Measurements from ENCODE around the gene SLC38A4.

The SLC38A4 gene

DNA sequence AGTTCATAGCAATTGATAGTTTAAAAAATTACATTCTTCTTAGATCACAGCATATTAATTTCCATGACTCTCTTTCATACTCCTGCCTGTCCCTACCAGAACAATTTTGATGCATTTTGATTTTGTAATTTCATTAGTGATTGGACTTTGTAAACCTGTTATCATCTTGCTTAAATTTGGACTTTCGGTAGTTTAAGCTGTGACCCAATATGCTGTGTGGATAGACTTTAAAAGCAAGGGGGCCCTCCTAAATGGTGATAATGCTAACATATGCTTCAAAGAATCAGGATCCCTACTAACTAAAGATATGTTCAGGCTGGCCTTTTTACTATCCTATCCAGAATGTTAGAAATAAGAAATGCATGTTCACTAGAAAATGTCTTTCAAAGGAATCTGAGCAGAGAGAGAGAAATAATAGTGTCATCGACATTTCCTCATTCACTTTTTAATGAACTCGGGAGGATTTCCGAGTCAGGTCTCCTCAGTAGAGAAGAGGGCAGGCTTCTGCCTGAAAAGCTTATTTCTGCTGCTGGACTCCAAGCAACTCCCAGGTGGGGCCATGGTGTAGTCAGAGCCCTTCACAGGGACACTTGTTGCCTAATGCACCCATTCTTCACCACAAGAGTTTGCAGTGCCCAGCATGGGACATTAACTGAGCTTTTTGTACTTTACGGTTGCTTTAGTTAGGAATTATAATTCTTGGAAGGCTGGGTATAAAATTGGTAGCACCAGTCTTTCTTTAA is 16.7 kb downstream of the SLC38A4 start:
- Histone ChIP-seq H3K9ac (ENCODE audit: low read depth, low read length) (no peak overlapping the region), H3K4me1 (ENCODE audit: insufficient read depth, low read length) (peaks cover 3% of the 10 kb centered on the region; the same call in 1 of the 2 replicates), H4K20me1 (ENCODE audit: insufficient read depth, low read length) (no peaks in the 10 kb centered on the region), H3K36me3 (ENCODE audit: insufficient read depth, low read length) (no peaks in the 10 kb centered on the region), H2AFZ (ENCODE audit: low read depth, low read length) (no peak overlapping the region), H3K27me3 (ENCODE audit: insufficient read depth, low read length, poor library complexity) (no peaks in the 10 kb centered on the region), H3K4me2 (ENCODE audit: insufficient read depth, low read length) (no peak overlapping the region), H3K9me3 (ENCODE audit: insufficient read depth, low read length, severe bottlenecking) (no peaks in the 10 kb centered on the region), H3K79me2 (ENCODE audit: insufficient read depth, low read length) (no peaks in the 10 kb centered on the region), H3K4me3 (ENCODE audit: low read depth in 1 of 2, low read length in 2 of 2) (no peak overlapping the region), H3K27ac (ENCODE audit: low read length) (no peak overlapping the region)
- no peak for ATAC-seq (ENCODE audit: insufficient read depth, low read depth)
- TF ChIP-seq, protein P1, sequence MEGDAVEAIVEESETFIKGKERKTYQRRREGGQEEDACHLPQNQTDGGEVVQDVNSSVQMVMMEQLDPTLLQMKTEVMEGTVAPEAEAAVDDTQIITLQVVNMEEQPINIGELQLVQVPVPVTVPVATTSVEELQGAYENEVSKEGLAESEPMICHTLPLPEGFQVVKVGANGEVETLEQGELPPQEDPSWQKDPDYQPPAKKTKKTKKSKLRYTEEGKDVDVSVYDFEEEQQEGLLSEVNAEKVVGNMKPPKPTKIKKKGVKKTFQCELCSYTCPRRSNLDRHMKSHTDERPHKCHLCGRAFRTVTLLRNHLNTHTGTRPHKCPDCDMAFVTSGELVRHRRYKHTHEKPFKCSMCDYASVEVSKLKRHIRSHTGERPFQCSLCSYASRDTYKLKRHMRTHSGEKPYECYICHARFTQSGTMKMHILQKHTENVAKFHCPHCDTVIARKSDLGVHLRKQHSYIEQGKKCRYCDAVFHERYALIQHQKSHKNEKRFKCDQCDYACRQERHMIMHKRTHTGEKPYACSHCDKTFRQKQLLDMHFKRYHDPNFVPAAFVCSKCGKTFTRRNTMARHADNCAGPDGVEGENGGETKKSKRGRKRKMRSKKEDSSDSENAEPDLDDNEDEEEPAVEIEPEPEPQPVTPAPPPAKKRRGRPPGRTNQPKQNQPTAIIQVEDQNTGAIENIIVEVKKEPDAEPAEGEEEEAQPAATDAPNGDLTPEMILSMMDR (IDR thresholded peaks at IDR 0.05; ENCODE audit: borderline replicate concordance, extremely low read depth, low read length, poor library complexity, severe bottlenecking), result no peak
- TF ChIP-seq EZH2 (IDR thresholded peaks at IDR 0.05; ENCODE audit: borderline replicate concordance, low read depth, low read length, severe bottlenecking), result no peak
- no peak for DNase-seq

DNA sequence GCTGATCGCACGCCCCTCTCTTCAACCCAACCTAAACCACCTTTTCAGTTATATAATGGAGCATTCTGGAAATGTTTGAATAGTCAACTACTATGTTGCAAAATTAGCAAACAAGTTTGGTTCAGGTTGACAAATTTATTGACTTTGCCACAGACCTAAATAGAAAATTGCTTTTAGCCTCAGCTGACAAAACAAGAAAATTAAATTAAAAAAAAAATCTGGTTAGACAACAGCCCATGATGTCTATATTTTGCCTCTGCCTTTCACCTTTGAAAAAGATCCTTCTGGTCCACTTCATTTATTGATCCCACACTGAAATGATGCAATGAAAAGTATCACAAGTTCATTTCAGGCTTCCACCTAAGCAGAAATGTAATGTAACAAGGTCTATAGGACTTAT is 17.5 kb downstream of the SLC38A4 start:
- H3K4me3 ChIP-seq (ENCODE audit: low read depth in 1 of 2, low read length in 2 of 2), result no peak overlapping the region
- H3K27me3 ChIP-seq (ENCODE audit: insufficient read depth, low read length, poor library complexity), result no peaks in the 10 kb centered on the region
- ATAC-seq (ENCODE audit: insufficient read depth, low read depth) (no peak), DNase-seq (no peak)
- no peak overlapping the region for H3K9ac ChIP-seq (ENCODE audit: low read depth, low read length)
- no peak overlapping the region for H3K27ac ChIP-seq (ENCODE audit: low read length)
- H3K9me3 ChIP-seq (ENCODE audit: insufficient read depth, low read length, severe bottlenecking), result no peaks in the 10 kb centered on the region
- H3K36me3 ChIP-seq (ENCODE audit: insufficient read depth, low read length), result no peaks in the 10 kb centered on the region
- H3K4me2 ChIP-seq (ENCODE audit: insufficient read depth, low read length), result no peak overlapping the region
- TF ChIP-seq, protein P1 (IDR thresholded peaks at IDR 0.05; ENCODE audit: borderline replicate concordance, extremely low read depth, low read length, poor library complexity, severe bottlenecking), result no peak
- no peak for TF ChIP-seq EZH2 (IDR thresholded peaks at IDR 0.05; ENCODE audit: borderline replicate concordance, low read depth, low read length, severe bottlenecking)
- H3K79me2 ChIP-seq (ENCODE audit: insufficient read depth, low read length), result no peaks in the 10 kb centered on the region
- no peaks in the 10 kb centered on the region for H4K20me1 ChIP-seq (ENCODE audit: insufficient read depth, low read length)
- H2AFZ ChIP-seq (ENCODE audit: low read depth, low read length), result no peak overlapping the region
- peaks cover 3% of the 10 kb centered on the region; the same call in 1 of the 2 replicates for H3K4me1 ChIP-seq (ENCODE audit: insufficient read depth, low read length)

DNA sequence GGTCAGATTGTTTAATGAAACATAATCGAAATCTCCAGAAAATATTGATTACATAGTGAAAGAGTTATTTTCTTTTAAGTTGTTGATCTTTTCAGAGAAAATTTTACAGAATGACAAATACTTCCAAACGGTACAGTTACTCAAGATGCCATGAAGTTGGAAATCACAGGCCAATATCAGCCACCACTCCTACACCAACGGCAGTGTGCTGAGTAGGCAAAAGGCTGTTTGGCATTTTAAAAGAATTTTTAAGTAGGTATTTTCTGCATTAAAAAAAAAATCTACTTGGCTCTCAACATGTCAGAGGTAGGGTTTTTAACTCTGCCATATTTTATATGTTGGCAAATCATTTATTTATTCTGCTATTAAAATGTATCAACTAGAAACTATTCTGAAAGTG is 21.7 kb downstream of the SLC38A4 start:
- Histone ChIP-seq H3K79me2 (ENCODE audit: insufficient read depth, low read length) (no peaks in the 10 kb centered on the region), H3K9ac (ENCODE audit: low read depth, low read length) (no peak overlapping the region), H3K4me2 (ENCODE audit: insufficient read depth, low read length) (no peak overlapping the region), H3K27me3 (ENCODE audit: insufficient read depth, low read length, poor library complexity) (no peaks in the 10 kb centered on the region), H3K9me3 (ENCODE audit: insufficient read depth, low read length, severe bottlenecking) (no peaks in the 10 kb centered on the region), H4K20me1 (ENCODE audit: insufficient read depth, low read length) (no peaks in the 10 kb centered on the region), H2AFZ (ENCODE audit: low read depth, low read length) (no peak overlapping the region), H3K4me3 (ENCODE audit: low read depth in 1 of 2, low read length in 2 of 2) (no peak overlapping the region), H3K36me3 (ENCODE audit: insufficient read depth, low read length) (no peaks in the 10 kb centered on the region), H3K4me1 (ENCODE audit: insufficient read depth, low read length) (no peaks in the 10 kb centered on the region), H3K27ac (ENCODE audit: low read length) (no peak overlapping the region)
- no peak for DNase-seq
- TF ChIP-seq, protein P1 (IDR thresholded peaks at IDR 0.05; ENCODE audit: borderline replicate concordance, extremely low read depth, low read length, poor library complexity, severe bottlenecking), result no peak
- TF ChIP-seq EZH2 (IDR thresholded peaks at IDR 0.05; ENCODE audit: borderline replicate concordance, low read depth, low read length, severe bottlenecking), result no peak
- ATAC-seq (ENCODE audit: insufficient read depth, low read depth), result no peak

Measured in DND-41 (cell line).